Measurements from ENCODE around the gene AKT3. TPM values are rescaled to one million over a fixed set of nuclear protein-coding genes. Genes with fewer than 3 reads are reported as not detected.

Gene AKT3
- total RNA-seq, 6 donors from 2014 or later, result 23.0 to 51.2 (median 46.8) TPM

- DNase-seq (no peak), ATAC-seq (ENCODE audit: low FRiP score in 2 of 2) (no peak)
- no peaks in the 10 kb centered on the region for H3K36me3 ChIP-seq
- H3K9me3 ChIP-seq, result no peaks in the 10 kb centered on the region
- no peak overlapping the region for H3K27ac ChIP-seq
- no peaks in the 10 kb centered on the region for H3K27me3 ChIP-seq
- TF ChIP-seq POLR2A (IDR thresholded peaks at IDR 0.05), result no peak
- TF ChIP-seq EP300 (IDR thresholded peaks at IDR 0.05), result no peak
- no peak for TF ChIP-seq CTCF (IDR thresholded peaks at IDR 0.05)
- no peak for TF ChIP-seq POLR2AphosphoS5 (IDR thresholded peaks at IDR 0.05)
- H3K4me3 ChIP-seq, result no peak overlapping the region
- WGBS, 2 donors, result 92 to 96% methylated on average over 1 of the region's 1 CpG
- H3K4me1 ChIP-seq, result no peaks in the 10 kb centered on the region
Observed at GRCh38 chr1:243520831-243521230, 329.2 kb downstream of the AKT3 start.

GRCh38 chr1:243514927-243515326 lies 335.1 kb downstream of the AKT3 start:
- DNase-seq, result no peak
- no peaks in the 10 kb centered on the region for H3K9me3 ChIP-seq
- H3K4me1 ChIP-seq, result no peaks in the 10 kb centered on the region
- H3K4me3 ChIP-seq, result no peak overlapping the region
- no peak overlapping the region for H3K27ac ChIP-seq
- TF ChIP-seq POLR2AphosphoS5 (IDR thresholded peaks at IDR 0.05) (no peak), CTCF (IDR thresholded peaks at IDR 0.05) (no peak), POLR2A (IDR thresholded peaks at IDR 0.05) (no peak), EP300 (IDR thresholded peaks at IDR 0.05) (no peak)
- no peaks in the 10 kb centered on the region for H3K27me3 ChIP-seq
- ATAC-seq (ENCODE audit: low FRiP score in 2 of 2), result no peak
- 81 to 92% methylated on average over 1 of the region's 1 CpG for WGBS, 2 donors
- H3K36me3 ChIP-seq, result peaks cover 0 to 17% (median 0%) of the 10 kb centered on the region in 4 donors

- Histone ChIP-seq H3K27me3 (no peaks in the 10 kb centered on the region), H3K4me1 (no peaks in the 10 kb centered on the region), H3K4me3 (no peak overlapping the region), H3K27ac (no peak overlapping the region), H3K36me3 (peaks cover 0 to 17% (median 0%) of the 10 kb centered on the region in 4 donors), H3K9me3 (no peaks in the 10 kb centered on the region)
- ATAC-seq (ENCODE audit: low FRiP score in 2 of 2) (no peak), DNase-seq (no peak)
- 81 to 83% methylated on average over 7 of the region's 7 CpGs for WGBS, 2 donors
- TF ChIP-seq POLR2AphosphoS5 (IDR thresholded peaks at IDR 0.05) (no peak), EP300 (IDR thresholded peaks at IDR 0.05) (no peak), CTCF (IDR thresholded peaks at IDR 0.05) (no peak), POLR2A (IDR thresholded peaks at IDR 0.05) (no peak)
Observed at GRCh38 chr1:243513726-243514491, 336.1 kb downstream of the AKT3 start.

- 93 to 96% methylated on average over 3 of the region's 3 CpGs for WGBS, 2 donors
- no peaks in the 10 kb centered on the region for H3K27me3 ChIP-seq
- peaks cover 0 to 3% (median 0%) of the 10 kb centered on the region in 4 donors for H3K4me1 ChIP-seq
- TF ChIP-seq EP300 (IDR thresholded peaks at IDR 0.05) (no peak), POLR2A (IDR thresholded peaks at IDR 0.05) (no peak), POLR2AphosphoS5 (IDR thresholded peaks at IDR 0.05) (no peak), CTCF (IDR thresholded peaks at IDR 0.05) (no peak)
- no peak overlapping the region for H3K27ac ChIP-seq
- no peaks in the 10 kb centered on the region for H3K9me3 ChIP-seq
- H3K4me3 ChIP-seq, result no peak overlapping the region
- DNase-seq (no peak), ATAC-seq (ENCODE audit: low FRiP score in 2 of 2) (no peak)
- H3K36me3 ChIP-seq, result peaks cover 0 to 17% (median 0%) of the 10 kb centered on the region in 4 donors
Observed at GRCh38 chr1:243510928-243511327, 339.1 kb downstream of the AKT3 start.

GRCh38 chr1:243508943-243509342 lies 341.1 kb downstream of the AKT3 start:
- TF ChIP-seq CTCF (IDR thresholded peaks at IDR 0.05), result no peak
- TF ChIP-seq POLR2AphosphoS5 (IDR thresholded peaks at IDR 0.05), result no peak
- TF ChIP-seq POLR2A (IDR thresholded peaks at IDR 0.05), result no peak
- TF ChIP-seq EP300 (IDR thresholded peaks at IDR 0.05), result no peak

More at GRCh38 chr1:243508943-243509342, 341.1 kb downstream of the AKT3 start:
- Histone ChIP-seq H3K27ac (no peak overlapping the region), H3K27me3 (no peaks in the 10 kb centered on the region), H3K36me3 (peaks cover 0 to 27% (median 0%) of the 10 kb centered on the region in 4 donors), H3K4me3 (no peak overlapping the region), H3K9me3 (no peaks in the 10 kb centered on the region), H3K4me1 (peaks cover 0 to 5% (median 0%) of the 10 kb centered on the region in 4 donors)
- DNase-seq (no peak), ATAC-seq (ENCODE audit: low FRiP score in 2 of 2) (no peak)
- 93 to 100% methylated on average over 1 of the region's 1 CpG for WGBS, 2 donors

Measured in upper lobe of left lung (tissue), 6 donors.